H1 (cell line): ENCODE results near the gene CACNA2D4. TPM values are rescaled to one million over a fixed set of nuclear protein-coding genes. Genes with fewer than 3 reads are reported as not detected.

Experiments used
- ASH2L ChIP-seq: fragments of 200-600, 300-600 bp; sonication (generic); IDR thresholded peaks from one replicate; pipeline ENCODE4 v1.7.1; 2017; ENCODE audit warnings: low read length
- CHD2 ChIP-seq: IDR thresholded peaks from 2 replicates; pipeline ENCODE4 v1.6.1; 2012; ENCODE audit warnings: low read length, improper control_type of control experiment
- KDM1A ChIP-seq: fragments of 200-600, 300-600 bp; sonication (generic); IDR thresholded peaks from 2 replicates; pipeline ENCODE4 v1.7.1; 2016; ENCODE audit warnings: mild to moderate bottlenecking, low read length, borderline replicate concordance
- PHF8 ChIP-seq: fragments of 200-600 bp; sonication (generic); conservative IDR thresholded peaks from 2 replicates; pipeline ENCODE4 v1.7.1; 2012; ENCODE audit warnings: low read depth, mild to moderate bottlenecking, inconsistent platforms, low read length, moderate library complexity
- RNF2 ChIP-seq: fragments of 200-900, 300-1000 bp; sonication (generic); IDR thresholded peaks from 2 replicates; pipeline ENCODE4 v1.7.1; 2016; ENCODE audit warnings: borderline replicate concordance, low read depth, mild to moderate bottlenecking, antibody characterized with exemption, low read length; ENCODE audit not compliant: poor library complexity, severe bottlenecking; ENCODE audit errors: missing control alignments
- TEAD4 ChIP-seq: IDR thresholded peaks from 2 replicates; pipeline ENCODE4 v1.6.1; 2012; ENCODE audit warnings: low read depth, low read length, inconsistent platforms, mixed read lengths
- USF2 ChIP-seq: IDR thresholded peaks from 2 replicates; pipeline ENCODE4 v1.6.1; 2011; ENCODE audit warnings: low read length, improper control_type of control experiment
- polyA plus RNA-seq, 7 experiments: library from polyadenylated mRNA; depleted of rRNA in 3 of 7; stranded (reverse) in 5 of 7; unstranded in 2 of 7; fragments of >200 nt in 5 of 7; fragments of 200-250 nt in 2 of 7; gene quantifications; 1 replicate in 5 of 7; 2 replicates in 1 of 7; 4 replicates in 1 of 7; pipeline versions ENCODE4 v1.2.1 to v1.2.3, GENCODE V29; 2011 to 2013; ENCODE audit warnings: missing spikeins in 2 of 7, mixed read lengths in 2 of 7
- total RNA-seq: library from RNA; stranded (reverse); fragmentation: NEBNext Ultra II Directional; extraction: Animal tissue kit (Norgen Biotek cat#: 25700); gene quantifications from 2 replicates; pipeline ENCODE4 v1.2.1, GENCODE V29; 2021

CACNA2D4 gene
- total and polyA plus RNA-seq, 2 of the 8 experiments (the other 6 are each of a cell fraction or from before 2014, with no cell fraction given), result 0.44 to 0.88 TPM

- TF ChIP-seq PHF8, result no peak
- no peak for TF ChIP-seq ASH2L
- TF ChIP-seq CHD2, result no peak
- TF ChIP-seq RNF2, result no peak
- no peak for TF ChIP-seq KDM1A
- no peak for TF ChIP-seq TEAD4
- TF ChIP-seq USF2, result no peak
These were observed 101.6 kb downstream of the CACNA2D4 start (continued) for GRCh38 chr12:1816730-1817348.
